GDM1 (cell line): ENCODE data around the gene ZNF829.

Experiments
- DNase-seq: peaks from one replicate; lab custom pipeline; 2025; lab: John Stamatoyannopoulos, UW

The ZNF829 gene

GRCh38 chr19:36915992-36916830, at the start of gene ZNF829, which contains the start of gene ZNF568:
TSS of gene ZNF829 (minus strand) at chr19:36916291. CDS start at chr19:36915167, 1,124 bp downstream.
TSS of gene ZNF568 (plus strand) at chr19:36916332. CDS start at chr19:36922771, 6,439 bp downstream.
- peak; percentile 68 for DNase-seq

GRCh38 chr19:36963280-36963679, 47.2 kb upstream of the ZNF829 start:
- no peak for DNase-seq

GRCh38 chr19:36962346-36962745, 46.3 kb upstream of the ZNF829 start:
- DNase-seq, result no peak

GRCh38 chr19:36950335-36951119, 34.4 kb upstream of the ZNF829 start:
- no peak for DNase-seq

- no peak for DNase-seq
These were observed 23.1 kb upstream of the ZNF829 start for GRCh38 chr19:36939153-36939552.

- no peak for DNase-seq
These were observed 15.6 kb upstream of the ZNF829 start for GRCh38 chr19:36931684-36932083.

- DNase-seq, result no peak
These were observed 2.0 kb upstream of the ZNF829 start for GRCh38 chr19:36918090-36918489.

- no peak for DNase-seq
These were observed 900 bp upstream of the ZNF829 start for GRCh38 chr19:36916991-36917390.

GRCh38 chr19:36898422-36898821, 17.7 kb downstream of the ZNF829 start:
- no peak for DNase-seq

GRCh38 chr19:36894849-36895383, 21.2 kb downstream of the ZNF829 start:
- no peak for DNase-seq

GRCh38 chr19:36891768-36892357, 24.2 kb downstream of the ZNF829 start:
- no peak for DNase-seq

- no peak for DNase-seq
These were observed 38.8 kb downstream of the ZNF829 start for GRCh38 chr19:36876993-36877938.

- no peak for DNase-seq
These were observed 64.2 kb downstream of the ZNF829 start for GRCh38 chr19:36851898-36852297.

- peak; percentile 79 for DNase-seq
These were observed 65.3 kb downstream of the ZNF829 start, which contains the start of gene ZNF345 for GRCh38 chr19:36850559-36851442. TSS of gene ZNF345 (plus strand) at chr19:36850876. CDS start at chr19:36876831, 25,955 bp downstream.

GRCh38 chr19:36849701-36850558, 66.2 kb downstream of the ZNF829 start:
- DNase-seq, result peak; percentile 68

GRCh38 chr19:36847968-36848367, 68.1 kb downstream of the ZNF829 start:
- DNase-seq, result no peak

GRCh38 chr19:36838784-36839324, 77.2 kb downstream of the ZNF829 start:
- no peak for DNase-seq
